PC-3 (cell line): ENCODE measurements around the gene ZFPM1. TPM values are rescaled to one million over a fixed set of nuclear protein-coding genes. Genes with fewer than 3 reads are reported as not detected.

ENCODE experiments used
- ATAC-seq: fragments of 200-7000 bp; cut with Tn5 transposase; 2 replicates; pipeline ENCODE4 v1.9.1; 2020; ENCODE audit warnings: mild to moderate bottlenecking, moderate library complexity
- BruUV-seq: library from RNA; stranded (reverse); fragments of 400-500 nt; replicated peaks from 2 replicates; lab custom pipeline; 2021; lab: Mats Ljungman, UMichigan
- CTCF ChIA-PET: fragments of 300-600 bp; sonication (Branson Sonifier 250); formaldehyde crosslinking; loops from one replicate; lab custom pipeline; 2022; ENCODE audit warnings: antibody characterized with exemption; lab: Charles Lee
- POLR2A ChIA-PET: fragments of 300-600 bp; sonication (Branson Sonifier 250); formaldehyde crosslinking; loops from one replicate; lab custom pipeline; 2022; ENCODE audit warnings: antibody characterized with exemption; ENCODE audit not compliant: unreplicated experiment; lab: Charles Lee
- DNase-seq: peaks from one replicate; pipeline ENCODE4 v3.0.0-alpha.2; 2015
- H2AFZ ChIP-seq: fragments of 300-600 bp; sonication (generic); 2 replicates; pipeline ENCODE4 v1.6.0; 2016; ENCODE audit warnings: antibody characterized with exemption, low read length
- H3F3A ChIP-seq: fragments of 300-600 bp; sonication (generic); one replicate; pipeline ENCODE4 v1.6.0; 2017; ENCODE audit warnings: antibody characterized with exemption, low read length, control low read depth, mild to moderate bottlenecking; ENCODE audit not compliant: unreplicated experiment
- H3K27ac ChIP-seq: fragments of 300-600 bp; sonication (generic); 2 replicates; pipeline ENCODE4 v1.5.1; 2016; ENCODE audit warnings: mild to moderate bottlenecking, low read length
- H3K27me3 ChIP-seq: fragments of 300-600 bp; sonication (generic); 2 replicates; pipeline ENCODE4 v1.6.1; 2016; ENCODE audit warnings: low read length, mixed read lengths
- H3K36me3 ChIP-seq: fragments of 300-600 bp; sonication (generic); 2 replicates; pipeline ENCODE4 v1.6.1; 2016; ENCODE audit warnings: low read depth, mixed run types, low read length, mixed read lengths
- H3K4me1 ChIP-seq: fragments of 300-600 bp; sonication (generic); 2 replicates; pipeline ENCODE4 v1.5.1; 2016; ENCODE audit warnings: low read length; ENCODE audit not compliant: insufficient read depth
- H3K4me2 ChIP-seq: fragments of 300-600 bp; sonication (generic); 2 replicates; pipeline ENCODE4 v1.6.0; 2016; ENCODE audit warnings: low read length
- H3K4me3 ChIP-seq: fragments of 300-600 bp; sonication (generic); 2 replicates; pipeline ENCODE4 v1.5.1; 2016; ENCODE audit warnings: mild to moderate bottlenecking, low read length, mixed read lengths
- H3K79me2 ChIP-seq: fragments of 300-600 bp; sonication (generic); 2 replicates; pipeline ENCODE4 v1.6.1; 2017; ENCODE audit warnings: low read length, mixed read lengths
- H3K9ac ChIP-seq: fragments of 300-600 bp; sonication (generic); 2 replicates; pipeline ENCODE4 v1.6.0; 2016; ENCODE audit warnings: mild to moderate bottlenecking, low read length
- H3K9me2 ChIP-seq: fragments of 300-600 bp; sonication (generic); replicated peaks from 2 replicates; pipeline ENCODE4 v1.6.1; 2016; ENCODE audit warnings: mixed run types, low read length, mixed read lengths
- H3K9me3 ChIP-seq: fragments of 300-600 bp; sonication (generic); 2 replicates; pipeline ENCODE4 v1.6.1; 2016; ENCODE audit warnings: low read length, mixed read lengths
- H4K20me1 ChIP-seq: fragments of 300-600 bp; sonication (generic); 2 replicates; pipeline ENCODE4 v1.6.1; 2016; ENCODE audit warnings: low read length, mixed read lengths
- EZH2 ChIP-seq: fragments of 300-600 bp; sonication (generic); IDR thresholded peaks from one replicate; pipeline ENCODE4 v1.6.1; 2017; ENCODE audit warnings: antibody characterized with exemption, mild to moderate bottlenecking, low read length; ENCODE audit not compliant: unreplicated experiment
- EZH2phosphoT487 ChIP-seq: fragments of 300-600 bp; sonication (generic); IDR thresholded peaks from 2 replicates; pipeline ENCODE4 v1.6.1; 2018; ENCODE audit warnings: mild to moderate bottlenecking, antibody characterized with exemption, low read length, borderline replicate concordance
- intact Hi-C: fragments of 100-400 bp; cut with micrococcal nuclease; formaldehyde crosslinking; loops from 2 replicates; pipeline ENCODE4 v1.9.0; 2023
- total RNA-seq: library from RNA; depleted of rRNA; stranded (reverse); fragments of >200 nt; gene quantifications from 2 replicates; pipeline ENCODE4 v1.2.3, GENCODE V29; 2014
- TF ChIP-seq, protein P1 (sequence below): fragments of 300-600 bp; sonication (generic); conservative IDR thresholded peaks from 2 replicates; pipeline ENCODE4 v1.5.1; 2017; ENCODE audit warnings: antibody characterized with exemption, low read depth, mild to moderate bottlenecking, low read length

Gene ZFPM1
- total RNA-seq, 1 experiment from 2014 or later, result 4.6 TPM

DNA sequence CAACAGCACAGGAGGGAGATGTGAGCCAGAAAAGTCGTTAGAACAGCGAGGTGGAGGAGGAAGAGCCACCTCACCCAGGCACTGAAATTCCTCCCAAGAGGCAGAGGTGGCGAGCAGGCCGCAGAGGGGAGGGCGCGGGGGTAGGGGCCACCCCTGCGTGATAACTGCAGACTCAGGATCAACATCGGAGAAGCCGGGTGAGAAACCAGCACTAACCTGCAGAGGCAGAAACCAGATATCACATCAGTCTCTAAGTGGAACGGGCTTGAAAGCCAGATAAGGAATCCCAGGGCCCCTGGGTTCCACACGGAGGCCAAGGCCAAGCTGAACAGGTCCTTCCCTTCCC lies 77.8 kb downstream of the ZFPM1 start:
- CTCF ChIA-PET, result no interaction called here
- Histone ChIP-seq H3K4me3 (no peak overlapping the region), H3K9me3 (no peaks in the 10 kb centered on the region), H3F3A (no peaks in the 10 kb centered on the region), H3K79me2 (peaks cover 13% of the 10 kb centered on the region), H3K9me2 (no peaks in the 10 kb centered on the region), H3K4me2 (no peak overlapping the region), H3K27ac (no peak overlapping the region), H4K20me1 (no peaks in the 10 kb centered on the region), H3K27me3 (no peaks in the 10 kb centered on the region), H3K4me1 (0 out of 2 replicates have a peak, but pooled peaks cover 6% of the 10 kb centered on the region), H3K9ac (no peak overlapping the region), H3K36me3 (no peaks in the 10 kb centered on the region), H2AFZ (no peak overlapping the region)
- no TSS peak for BruUV-seq
- intact Hi-C loops, result no loop called here
- ATAC-seq, result no peak
- no peak for TF ChIP-seq EZH2
- TF ChIP-seq EZH2phosphoT487, result no peak
- TF ChIP-seq, protein P1, sequence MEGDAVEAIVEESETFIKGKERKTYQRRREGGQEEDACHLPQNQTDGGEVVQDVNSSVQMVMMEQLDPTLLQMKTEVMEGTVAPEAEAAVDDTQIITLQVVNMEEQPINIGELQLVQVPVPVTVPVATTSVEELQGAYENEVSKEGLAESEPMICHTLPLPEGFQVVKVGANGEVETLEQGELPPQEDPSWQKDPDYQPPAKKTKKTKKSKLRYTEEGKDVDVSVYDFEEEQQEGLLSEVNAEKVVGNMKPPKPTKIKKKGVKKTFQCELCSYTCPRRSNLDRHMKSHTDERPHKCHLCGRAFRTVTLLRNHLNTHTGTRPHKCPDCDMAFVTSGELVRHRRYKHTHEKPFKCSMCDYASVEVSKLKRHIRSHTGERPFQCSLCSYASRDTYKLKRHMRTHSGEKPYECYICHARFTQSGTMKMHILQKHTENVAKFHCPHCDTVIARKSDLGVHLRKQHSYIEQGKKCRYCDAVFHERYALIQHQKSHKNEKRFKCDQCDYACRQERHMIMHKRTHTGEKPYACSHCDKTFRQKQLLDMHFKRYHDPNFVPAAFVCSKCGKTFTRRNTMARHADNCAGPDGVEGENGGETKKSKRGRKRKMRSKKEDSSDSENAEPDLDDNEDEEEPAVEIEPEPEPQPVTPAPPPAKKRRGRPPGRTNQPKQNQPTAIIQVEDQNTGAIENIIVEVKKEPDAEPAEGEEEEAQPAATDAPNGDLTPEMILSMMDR, result no peak
- no peak for DNase-seq
- POLR2A ChIA-PET, result no interaction called here

DNA sequence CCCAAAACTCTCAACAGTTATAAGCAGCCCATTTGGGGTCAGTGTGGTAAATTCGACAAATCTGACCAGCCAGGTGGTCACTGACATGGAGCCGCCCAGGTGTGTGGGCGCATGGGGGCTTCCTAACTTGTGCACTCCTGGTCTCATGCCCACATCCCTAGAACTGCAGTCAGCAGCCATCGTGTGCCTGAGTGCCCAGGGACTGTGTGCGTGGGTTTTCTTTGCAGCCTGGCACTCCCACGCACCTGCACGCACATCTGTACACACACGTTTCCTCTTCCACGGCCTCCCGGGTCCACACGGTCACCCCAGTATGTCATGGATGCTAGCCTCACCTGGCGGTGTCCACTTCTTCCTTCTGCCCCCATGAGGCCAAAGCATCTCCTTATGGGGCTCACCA lies 78.3 kb downstream of the ZFPM1 start:
- Histone ChIP-seq H3K9me2 (no peaks in the 10 kb centered on the region), H3K4me2 (no peak overlapping the region), H2AFZ (no peak overlapping the region), H3K27ac (no peak overlapping the region), H3K79me2 (peaks cover 13% of the 10 kb centered on the region), H3K36me3 (no peaks in the 10 kb centered on the region), H4K20me1 (no peaks in the 10 kb centered on the region), H3K9me3 (no peaks in the 10 kb centered on the region), H3K4me1 (0 out of 2 replicates have a peak, but pooled peaks cover 6% of the 10 kb centered on the region), H3K27me3 (no peaks in the 10 kb centered on the region), H3F3A (no peaks in the 10 kb centered on the region), H3K4me3 (no peak overlapping the region), H3K9ac (no peak overlapping the region)
- DNase-seq (no peak), ATAC-seq (no peak)
- no TSS peak for BruUV-seq
- ChIA-PET CTCF (no interaction called here), POLR2A (no interaction called here)
- intact Hi-C loops, result no loop called here
- no peak for TF ChIP-seq EZH2
- no peak for TF ChIP-seq EZH2phosphoT487
- TF ChIP-seq, protein P1, result no peak

DNA sequence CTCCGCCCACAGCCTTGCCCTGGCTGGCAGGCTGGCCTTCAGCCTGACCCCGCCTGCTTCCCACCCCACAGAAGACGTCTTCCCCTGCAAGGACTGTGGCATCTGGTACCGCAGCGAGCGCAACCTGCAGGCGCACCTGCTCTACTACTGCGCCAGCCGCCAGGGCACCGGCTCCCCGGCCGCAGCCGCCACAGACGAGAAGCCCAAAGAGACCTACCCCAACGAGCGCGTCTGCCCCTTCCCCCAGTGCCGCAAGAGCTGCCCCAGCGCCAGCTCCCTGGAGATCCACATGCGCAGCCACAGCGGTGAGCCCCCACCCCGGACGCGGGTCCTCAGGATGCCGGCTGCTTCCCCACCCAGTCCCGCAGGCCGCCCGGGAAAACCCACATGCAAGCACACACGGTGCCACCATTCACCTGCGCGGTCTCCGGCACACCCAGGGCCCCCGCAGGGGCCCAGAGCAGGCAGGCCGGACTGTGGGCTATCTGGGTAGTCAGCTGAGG lies 78.9 kb downstream of the ZFPM1 start:
- CTCF ChIA-PET, result no interaction called here
- no peak for ATAC-seq
- H2AFZ ChIP-seq, result no peak overlapping the region
- DNase-seq, result no peak
- no peaks in the 10 kb centered on the region for H4K20me1 ChIP-seq
- H3K9me2 ChIP-seq, result no peaks in the 10 kb centered on the region
- H3K9me3 ChIP-seq, result no peaks in the 10 kb centered on the region
- 0 out of 2 replicates have a peak, but pooled peaks cover 6% of the 10 kb centered on the region for H3K4me1 ChIP-seq
- no TSS peak for BruUV-seq
- peaks cover 13% of the 10 kb centered on the region for H3K79me2 ChIP-seq
- TF ChIP-seq, protein P1, result no peak
- no peak for TF ChIP-seq EZH2phosphoT487
- no peak for TF ChIP-seq EZH2
- intact Hi-C loops, result no loop called here
- H3K27ac ChIP-seq, result no peak overlapping the region
- POLR2A ChIA-PET, result no interaction called here
- no peak overlapping the region for H3K4me2 ChIP-seq
- no peak overlapping the region for H3K4me3 ChIP-seq
- no peaks in the 10 kb centered on the region for H3K36me3 ChIP-seq
- no peaks in the 10 kb centered on the region for H3K27me3 ChIP-seq
- H3F3A ChIP-seq, result no peaks in the 10 kb centered on the region
- H3K9ac ChIP-seq, result no peak overlapping the region
